Measurements from ENCODE around the gene SREBF1. TPM values are rescaled to one million over a fixed set of nuclear protein-coding genes. Genes with fewer than 3 reads are reported as not detected.
A peak's percentile ranks its signal among the peaks of the same experiment; 100 is the strongest.

The SREBF1 gene
- 59.2 TPM for total RNA-seq

DNA sequence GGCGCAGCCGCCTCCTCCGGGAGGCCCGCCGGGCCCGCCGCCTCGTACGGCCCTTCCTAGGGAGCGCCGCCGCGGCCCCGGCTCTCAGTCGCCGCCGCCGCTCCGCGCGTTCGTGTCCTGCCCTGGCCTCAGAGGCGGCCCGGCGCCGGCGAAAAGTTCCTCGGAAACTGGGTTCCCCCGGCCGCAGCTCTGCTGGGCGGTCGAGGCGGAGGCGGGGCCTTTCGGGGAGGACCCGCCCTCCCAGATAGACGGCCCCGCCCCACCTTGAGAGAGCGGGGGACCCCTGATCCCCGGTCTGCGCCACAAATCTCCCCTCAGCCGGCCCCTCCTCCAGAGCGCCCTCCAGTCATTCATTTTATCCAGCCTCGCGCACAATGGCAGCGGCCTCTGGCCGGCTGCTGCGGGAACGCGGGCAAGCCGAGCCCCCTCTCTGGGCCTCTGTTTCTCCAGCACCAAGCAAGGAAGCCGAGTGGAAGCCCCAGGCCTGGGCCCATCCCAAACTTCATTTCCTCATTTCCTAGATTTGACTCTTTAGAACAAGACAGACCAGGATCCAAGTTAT, at the start of gene SREBF1:
Gene SREBF1, minus strand, starts transcription at position 169 of the 562 bp plus-strand sequence. CDS start 169 bp downstream, outside the sequence.
- peak in 2 of 3 donors; percentile 63 to 76 for DNase-seq (ENCODE audit: low read depth in 2 of 3, low spot score in 2 of 3)

DNA sequence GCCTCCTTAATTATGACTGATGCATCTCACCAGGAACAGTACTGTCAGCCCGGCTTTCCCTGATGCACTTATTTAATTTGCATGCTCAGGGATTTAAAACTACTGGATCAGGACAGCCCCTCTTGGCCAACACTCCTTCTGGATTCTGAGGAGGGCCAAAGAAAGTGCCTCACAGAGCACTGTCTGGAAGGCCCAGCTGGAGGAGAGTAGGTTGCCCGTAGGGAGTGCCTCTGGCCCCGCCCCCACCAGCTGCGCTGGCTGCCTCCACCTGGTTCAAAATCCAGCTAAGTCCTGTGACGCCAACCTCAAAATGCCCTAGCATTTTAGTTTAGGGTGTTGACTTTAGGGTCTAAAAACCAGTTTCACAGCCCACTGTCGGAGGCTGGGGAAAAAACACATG, 49.4 kb upstream of the SREBF1 start:
- DNase-seq (ENCODE audit: low read depth in 2 of 3, low spot score in 2 of 3) = no peak

DNA sequence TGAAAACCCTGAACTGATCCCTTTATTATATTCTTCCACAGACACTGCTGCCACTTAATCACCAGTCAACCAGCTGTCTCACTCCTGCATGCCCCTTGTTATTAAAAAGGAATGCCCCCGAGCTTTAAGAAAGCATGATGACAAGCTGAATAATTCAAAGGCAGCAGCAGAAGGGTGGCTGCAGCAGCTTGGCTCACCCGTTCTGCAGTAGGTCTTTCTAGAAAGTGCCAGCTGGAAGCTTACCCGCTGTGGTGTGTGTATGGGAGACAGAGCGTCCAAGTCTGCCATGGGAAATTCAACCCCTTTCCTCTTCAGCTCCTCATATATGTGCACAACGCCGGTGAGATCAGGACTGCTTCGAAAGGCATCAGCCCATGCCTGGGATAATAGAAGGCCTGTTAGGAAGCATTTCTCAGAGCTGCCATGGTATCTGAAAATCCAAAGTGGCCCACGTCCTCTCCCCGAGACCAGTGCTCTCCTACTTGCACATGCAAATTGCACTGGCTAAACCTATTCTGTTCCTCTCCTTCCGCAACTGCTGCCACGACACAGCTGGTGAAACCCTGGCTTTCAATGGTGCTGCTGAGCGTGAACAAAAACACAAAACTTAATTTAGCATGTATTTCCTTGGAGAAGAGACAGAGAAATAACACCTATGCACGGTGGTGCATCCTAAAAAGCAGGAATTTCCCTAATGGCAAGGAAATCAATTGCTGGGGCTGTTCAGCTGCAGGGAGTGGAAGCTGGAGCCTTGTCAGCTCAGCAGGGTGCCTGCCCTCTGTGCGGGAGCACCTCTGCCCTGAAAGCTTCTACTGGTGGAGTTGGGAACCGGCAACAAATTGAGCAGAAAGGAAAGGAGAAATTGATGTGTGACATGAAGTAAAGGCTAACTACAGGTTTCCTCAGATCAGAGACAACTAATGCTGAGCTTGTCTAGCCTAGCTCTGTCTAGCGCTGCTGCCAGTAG, 47.9 kb upstream of the SREBF1 start:
- DNase-seq (ENCODE audit: low read depth in 2 of 3, low spot score in 2 of 3) = no peak

DNA sequence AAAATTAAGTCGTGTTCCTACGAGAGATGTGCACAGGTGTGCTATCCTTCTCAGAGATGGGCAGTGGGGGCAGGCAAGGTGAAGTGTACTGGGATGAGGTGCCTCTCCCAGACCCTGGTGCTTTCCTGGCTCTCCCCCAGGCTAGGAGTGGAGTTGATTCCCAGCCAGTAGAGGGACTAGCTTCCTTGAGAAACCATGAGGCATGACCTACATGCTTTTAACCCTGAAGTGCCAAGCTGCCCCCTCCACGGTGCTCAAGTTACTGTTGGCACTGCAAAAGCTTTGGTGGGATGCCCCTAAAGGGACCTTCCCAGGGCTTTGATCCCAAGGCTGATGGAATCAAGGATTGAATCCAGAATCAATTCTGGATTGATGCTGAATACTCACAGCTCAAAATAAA, 47.0 kb upstream of the SREBF1 start:
- DNase-seq (ENCODE audit: low read depth in 2 of 3, low spot score in 2 of 3) = no peak

DNA sequence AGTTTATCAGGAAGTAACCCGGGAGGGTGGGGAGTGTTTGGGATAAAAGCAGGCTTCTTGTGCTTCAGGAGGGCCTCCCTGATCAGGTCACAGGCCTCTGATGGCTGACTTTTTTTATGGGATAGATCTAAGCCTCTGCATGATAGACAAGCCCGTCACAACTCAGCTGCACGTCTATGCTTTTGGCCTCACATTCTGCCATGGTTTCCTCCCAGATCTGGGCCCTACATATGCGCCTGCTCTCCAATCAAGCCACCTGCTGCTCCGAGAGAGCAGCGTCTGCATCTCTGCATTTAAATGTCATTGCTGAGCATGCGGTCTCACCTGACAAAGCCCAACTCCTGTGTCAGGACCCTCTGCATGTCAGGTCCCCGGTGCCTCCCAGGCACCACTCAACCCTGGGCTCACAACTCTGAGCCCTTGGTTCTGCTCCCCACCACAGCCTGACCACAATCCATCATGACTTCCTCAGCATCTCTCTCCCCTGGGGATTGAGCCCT, 45.3 kb upstream of the SREBF1 start:
- DNase-seq (ENCODE audit: low read depth in 2 of 3, low spot score in 2 of 3) = no peak

DNA sequence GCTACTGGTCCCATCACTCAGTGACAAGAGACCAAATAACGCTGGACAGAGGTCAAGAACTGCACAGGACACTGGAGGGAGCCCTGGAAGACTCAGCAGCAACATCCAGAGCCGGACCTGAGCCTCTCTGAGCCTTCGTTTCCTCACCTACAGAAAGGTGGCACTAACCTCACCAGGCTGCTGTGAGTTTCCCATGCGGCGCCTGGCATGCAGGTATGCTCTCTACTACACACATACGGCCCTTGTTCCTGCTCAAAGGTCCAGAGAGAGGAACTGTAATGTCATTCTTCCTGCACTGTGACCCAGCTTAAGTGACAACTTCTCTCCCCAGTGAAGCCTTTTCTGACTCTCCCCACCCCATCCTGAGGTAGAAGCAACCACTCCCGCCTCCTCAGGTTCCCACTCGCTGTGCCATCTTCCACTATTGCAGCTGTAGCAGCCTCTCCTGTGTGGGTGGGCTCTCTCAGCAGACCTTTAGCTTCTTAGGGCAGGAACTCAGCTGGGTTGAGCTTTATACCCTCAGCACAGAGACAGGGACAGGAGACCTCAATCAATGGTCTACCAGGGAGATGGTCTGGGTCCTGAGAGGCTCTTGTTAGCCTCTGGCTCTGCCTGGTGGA, 43.9 kb upstream of the SREBF1 start:
- no peak for DNase-seq (ENCODE audit: low read depth in 2 of 3, low spot score in 2 of 3)

DNA sequence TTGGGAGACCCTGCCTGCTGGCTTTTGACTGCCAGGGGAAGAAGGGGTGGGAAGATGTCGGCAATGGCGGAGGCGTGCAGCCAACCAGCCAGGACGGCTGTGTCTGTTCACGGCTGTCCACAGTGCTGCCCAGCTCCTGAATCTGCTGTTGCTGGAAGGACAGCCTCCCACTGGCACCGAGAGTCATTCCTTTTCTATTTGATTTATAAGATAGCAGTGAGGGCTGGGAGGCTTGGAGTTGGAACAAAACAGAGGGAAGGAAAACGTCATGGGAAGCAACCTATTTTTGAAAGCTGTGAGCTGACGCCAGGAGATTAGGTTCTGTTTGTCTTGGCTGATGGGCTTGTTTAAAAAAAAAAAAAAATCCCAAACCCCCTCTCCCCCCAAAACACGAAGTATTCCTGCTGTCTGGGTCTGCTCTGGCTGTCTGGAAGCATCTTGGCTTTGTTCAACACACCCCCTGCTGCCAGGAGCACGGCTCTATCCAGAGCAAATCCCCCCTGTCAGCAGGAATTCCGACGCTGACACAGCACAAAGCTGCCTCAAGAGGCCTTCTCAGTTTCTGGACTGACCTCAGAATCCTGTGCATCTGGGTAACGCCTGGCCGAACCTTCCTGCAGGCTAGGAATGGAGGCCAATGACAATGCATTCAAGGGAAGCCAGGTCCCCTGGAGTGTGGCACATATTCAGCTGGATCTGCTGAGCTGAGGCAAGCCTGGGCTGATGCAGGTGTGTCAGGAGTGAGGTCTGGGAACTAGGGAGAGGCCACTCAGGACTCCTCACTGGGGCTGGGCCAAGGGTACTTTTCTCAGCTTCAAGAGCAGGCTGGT, 41.0 kb upstream of the SREBF1 start:
- no peak for DNase-seq (ENCODE audit: low read depth in 2 of 3, low spot score in 2 of 3)

DNA sequence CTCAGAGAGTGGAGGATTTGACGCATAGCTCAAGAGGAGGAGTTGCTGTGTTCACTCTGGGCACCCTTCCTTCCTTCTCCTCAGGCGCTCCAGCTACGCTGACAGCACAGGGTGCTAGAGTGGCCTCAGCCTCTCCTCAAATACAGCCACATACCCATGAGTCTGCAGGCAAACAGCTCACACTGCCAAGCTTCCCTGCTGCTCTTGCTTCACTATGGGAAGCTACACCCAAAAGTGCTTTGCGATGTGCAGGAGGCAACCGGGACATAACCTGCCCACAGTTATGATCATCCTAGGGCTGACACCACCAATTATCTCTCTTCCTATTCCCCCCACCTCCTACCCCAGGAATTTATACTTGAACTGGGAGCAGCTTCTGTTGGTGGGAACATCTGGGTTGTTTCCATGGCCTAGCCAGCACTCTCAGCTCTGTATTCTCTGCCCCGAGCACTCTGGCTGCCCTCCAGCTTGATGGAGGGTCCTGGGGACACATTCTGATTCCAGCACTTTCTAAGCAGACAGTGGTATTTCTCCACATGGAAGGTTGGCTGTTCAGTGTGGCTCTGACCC, 40.3 kb upstream of the SREBF1 start:
- DNase-seq (ENCODE audit: low read depth in 2 of 3, low spot score in 2 of 3) = no peak

DNA sequence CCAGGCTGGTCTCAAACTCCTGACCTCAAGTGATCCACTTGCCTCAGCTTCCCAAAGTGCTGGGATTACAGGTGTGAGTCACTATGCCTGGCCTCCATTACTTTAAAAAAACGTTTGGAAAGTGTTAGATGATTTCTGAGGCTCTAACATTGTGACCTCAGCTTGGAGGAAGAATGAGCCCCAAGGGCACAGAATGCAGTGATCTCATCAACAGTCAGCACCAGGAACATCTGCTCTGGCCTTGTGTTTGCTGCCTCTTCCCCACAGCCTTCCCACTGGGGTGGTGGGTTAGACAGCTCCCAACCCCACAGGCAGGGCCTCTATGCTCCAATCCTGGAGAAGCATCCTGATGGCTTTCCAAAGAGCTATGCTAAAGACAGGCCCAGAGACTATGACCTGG, 37.7 kb upstream of the SREBF1 start:
- no peak for DNase-seq (ENCODE audit: low read depth in 2 of 3, low spot score in 2 of 3)

DNA sequence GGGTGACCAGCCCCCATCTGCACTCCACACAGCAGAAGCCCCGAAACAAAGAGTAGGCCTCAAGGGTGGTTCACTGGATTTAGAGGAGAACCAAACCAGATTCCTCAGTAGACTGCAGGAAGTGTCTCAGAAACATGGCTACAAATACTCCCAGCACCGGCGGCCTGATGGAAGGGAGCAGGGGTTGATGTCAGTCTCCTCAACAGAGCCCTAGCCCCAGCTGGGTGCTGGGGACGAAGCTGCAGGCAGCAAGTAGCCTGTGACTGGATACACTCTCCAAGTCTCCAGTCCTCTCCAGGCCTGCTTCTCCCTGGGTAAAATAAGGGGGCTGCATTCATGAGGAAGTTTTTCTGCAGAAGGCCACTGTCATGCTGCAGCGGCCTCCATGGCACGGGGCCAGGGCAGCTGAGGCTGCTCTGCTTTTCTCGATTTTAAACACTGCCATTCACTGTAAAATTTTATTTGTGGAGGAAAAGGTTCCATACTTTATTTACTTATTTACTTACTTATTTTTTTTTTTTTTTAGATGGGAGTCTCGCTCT, 36.7 kb upstream of the SREBF1 start:
- no peak for DNase-seq (ENCODE audit: low read depth in 2 of 3, low spot score in 2 of 3)

DNA sequence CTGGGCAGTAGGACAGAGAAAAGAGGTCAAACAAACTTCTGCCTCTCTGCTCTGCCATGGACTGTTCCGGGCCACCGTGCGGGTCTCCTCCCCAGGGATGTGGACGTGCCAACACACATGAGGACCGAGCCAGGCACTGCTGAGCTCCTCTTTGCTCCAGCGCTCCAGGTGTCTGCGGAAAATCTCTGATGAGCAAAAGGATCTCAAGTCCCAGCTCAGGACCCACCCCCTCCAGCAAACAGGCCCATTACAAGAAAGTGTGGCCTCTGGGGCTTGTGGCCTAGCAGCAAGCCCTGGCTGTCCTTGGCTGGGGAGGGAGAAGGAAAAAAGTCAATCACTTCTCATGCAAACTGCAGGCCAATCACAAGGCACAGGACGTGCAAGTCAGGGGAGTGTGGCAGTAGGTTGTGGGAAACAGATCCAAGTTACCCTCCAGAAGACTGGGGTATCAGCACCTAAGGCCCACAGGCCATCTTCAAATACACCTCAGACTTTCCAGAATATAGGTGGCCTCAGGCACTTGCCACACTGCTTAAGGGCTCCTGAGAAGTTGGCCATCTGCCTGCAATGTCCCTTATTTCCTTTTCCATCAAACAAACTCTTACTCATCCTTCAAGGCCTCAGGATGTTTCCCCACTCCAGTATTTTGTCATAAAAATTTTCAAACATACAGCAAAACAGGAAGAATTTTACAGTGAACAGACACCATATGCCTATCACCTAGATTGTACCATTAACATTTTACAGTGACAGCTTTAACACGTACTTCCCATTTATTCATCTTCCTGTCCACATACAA, 36.0 kb upstream of the SREBF1 start:
- no peak for DNase-seq (ENCODE audit: low read depth in 2 of 3, low spot score in 2 of 3)

DNA sequence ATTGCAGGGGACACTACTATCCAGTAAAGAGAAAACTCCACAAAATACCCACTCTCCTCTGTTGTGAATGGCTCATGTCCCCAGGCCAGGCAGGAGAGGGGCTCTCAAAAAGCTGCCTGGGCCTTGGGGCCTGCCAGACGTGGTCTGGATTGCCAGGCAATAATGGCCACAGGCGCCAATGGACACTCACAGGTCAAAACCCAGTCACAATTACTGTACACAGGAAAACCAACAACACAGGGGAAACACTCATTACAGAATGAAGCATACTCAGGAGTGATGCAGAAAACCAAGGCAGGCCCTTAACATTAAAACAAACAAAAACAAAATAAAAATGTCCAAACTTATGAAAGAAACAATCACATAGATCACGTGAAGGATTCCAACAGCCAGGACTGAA, 35.1 kb upstream of the SREBF1 start:
- no peak for DNase-seq (ENCODE audit: low read depth in 2 of 3, low spot score in 2 of 3)

DNA sequence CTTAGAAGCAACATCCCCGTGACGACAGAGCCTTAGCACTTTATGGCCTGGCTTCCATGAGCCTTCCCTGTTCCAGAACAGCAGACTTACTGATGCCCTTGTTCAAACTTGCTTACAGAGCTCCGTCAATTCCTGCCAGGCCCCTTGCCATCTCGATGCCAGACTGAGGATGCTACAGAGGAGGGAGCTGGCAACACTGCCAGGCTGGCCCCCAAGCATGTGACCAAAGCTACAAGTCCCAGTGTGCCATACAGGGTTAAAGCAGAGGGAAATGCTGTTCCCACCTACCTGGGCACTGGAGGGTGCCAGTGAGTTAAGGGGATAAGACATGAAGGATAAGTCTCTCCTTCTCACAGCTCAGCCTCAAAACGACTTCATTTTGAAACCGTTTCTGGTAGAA, 33.5 kb upstream of the SREBF1 start:
- DNase-seq (ENCODE audit: low read depth in 2 of 3, low spot score in 2 of 3) = no peak

DNA sequence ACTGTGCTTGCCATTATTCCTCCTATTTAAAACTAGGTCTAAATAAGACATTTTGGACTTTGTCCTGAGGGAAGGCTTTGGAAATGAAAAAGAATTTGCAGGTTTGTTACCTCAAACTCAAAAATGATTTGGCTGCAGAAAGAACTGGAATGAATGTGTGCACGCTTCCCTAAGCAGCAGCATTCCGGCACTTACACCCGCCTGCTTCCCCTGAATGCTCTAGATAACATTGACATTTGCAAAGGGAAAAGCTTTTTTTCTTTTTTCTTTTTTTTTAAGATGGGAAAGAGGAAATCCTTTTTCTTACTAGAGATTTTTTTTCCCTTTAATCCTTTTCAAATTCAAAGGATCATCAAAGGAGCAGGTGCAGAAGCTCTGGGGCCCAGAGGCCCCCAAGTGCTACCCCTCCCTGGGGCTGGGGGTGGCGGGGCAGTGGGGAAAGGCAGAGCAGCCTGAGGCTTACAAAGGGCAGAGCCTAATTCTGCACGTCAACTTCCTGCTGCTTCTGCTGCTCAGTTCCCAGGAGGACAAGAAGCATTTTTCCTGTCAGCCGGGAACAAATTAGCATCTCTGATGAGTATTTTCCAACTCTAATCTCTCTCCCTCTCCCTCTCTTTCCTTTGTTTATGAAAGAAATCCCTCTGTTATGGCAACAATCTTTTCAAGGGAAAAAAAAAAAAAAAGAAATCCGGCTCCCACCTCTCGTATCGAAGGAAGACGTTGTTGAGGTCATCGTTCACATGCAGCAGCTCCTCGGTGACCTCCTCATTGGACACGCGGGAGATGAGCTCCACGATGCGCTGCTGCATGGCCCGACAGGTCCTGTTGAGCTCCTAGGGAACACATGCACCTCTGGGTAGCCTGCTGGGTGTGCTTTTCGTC, 32.1 kb upstream of the SREBF1 start:
- DNase-seq (ENCODE audit: low read depth in 2 of 3, low spot score in 2 of 3) = no peak

DNA sequence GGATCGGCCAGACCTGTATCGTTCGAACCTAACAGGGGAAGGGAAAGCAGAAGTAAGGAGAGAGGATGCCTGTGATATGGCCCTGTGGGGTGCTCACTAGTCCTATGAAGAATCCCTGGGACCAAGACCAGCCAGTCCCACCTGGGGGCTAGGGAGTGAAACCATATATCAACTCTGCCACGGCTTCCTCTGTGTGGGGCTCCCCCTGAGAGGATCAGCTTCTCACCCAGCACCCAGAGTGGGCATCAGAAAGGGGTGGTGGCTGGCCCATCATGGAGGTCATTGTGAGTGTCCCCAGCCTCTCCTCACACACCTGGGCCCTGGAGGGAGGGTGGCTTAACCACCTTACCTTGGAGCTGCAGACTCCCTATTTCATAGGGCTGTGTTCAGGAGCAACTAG, 30.1 kb upstream of the SREBF1 start:
- DNase-seq (ENCODE audit: low read depth in 2 of 3, low spot score in 2 of 3) = no peak

DNA sequence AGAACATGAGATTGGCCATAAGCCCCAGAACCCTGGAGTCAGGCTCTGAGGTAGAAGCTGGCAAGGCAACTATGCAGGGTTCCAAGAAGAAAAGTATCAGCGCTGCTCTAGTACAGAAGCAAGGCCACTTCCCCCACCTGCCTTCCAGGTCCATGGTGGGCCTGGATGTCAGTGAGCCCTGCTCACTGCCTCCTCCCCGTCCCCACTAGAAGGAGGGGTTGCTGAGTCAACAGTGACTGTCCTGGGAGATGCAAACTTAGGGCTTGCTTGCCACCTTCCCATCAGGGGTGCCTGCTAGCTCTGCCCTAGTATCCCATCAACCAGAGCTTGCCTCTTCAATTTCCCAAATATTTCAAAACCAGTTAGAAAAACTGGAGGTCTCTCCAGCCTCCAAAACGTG, 29.6 kb upstream of the SREBF1 start:
- no peak for DNase-seq (ENCODE audit: low read depth in 2 of 3, low spot score in 2 of 3)

DNA sequence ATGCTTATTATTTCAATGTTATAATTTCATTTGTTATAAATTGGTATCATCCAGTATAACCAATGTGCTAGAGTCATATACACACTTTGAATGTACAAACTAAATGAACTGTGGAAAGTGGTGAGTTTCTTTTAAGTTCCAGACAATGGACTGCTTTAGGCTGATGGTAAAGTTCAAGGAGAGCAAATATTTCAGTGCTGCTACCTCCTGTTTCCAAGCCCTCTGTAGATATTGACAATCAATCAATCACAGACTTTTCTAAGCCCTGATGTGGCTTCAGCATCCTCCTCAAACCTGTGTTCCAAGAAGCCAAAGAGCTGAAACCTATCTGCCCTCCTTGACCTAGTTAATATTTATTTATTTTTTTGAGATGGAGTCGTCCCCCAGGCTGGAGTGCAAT, 28.2 kb upstream of the SREBF1 start:
- no peak for DNase-seq (ENCODE audit: low read depth in 2 of 3, low spot score in 2 of 3)

DNA sequence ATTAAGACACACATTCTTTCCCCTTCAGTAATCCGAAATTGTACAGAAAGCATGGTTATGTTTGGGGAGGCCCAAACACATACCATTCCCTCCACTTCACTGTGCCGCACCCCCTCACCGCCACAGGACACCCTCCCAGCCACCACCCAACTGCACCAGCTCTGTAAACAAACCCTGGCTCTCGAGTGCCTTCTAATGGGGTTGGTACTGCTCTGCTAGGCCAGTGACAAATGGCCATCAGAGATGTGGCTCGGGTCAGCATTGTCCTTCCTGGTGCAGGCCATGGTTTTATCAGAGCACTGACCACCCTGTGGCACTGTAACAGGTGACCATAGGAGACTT, 24.0 kb upstream of the SREBF1 start:
- DNase-seq (ENCODE audit: low read depth in 2 of 3, low spot score in 2 of 3) = no peak

Data from hematopoietic multipotent progenitor cell (in vitro differentiated cells).